Measurements from ENCODE around the gene SF3B5.

- TF ChIP-seq, protein P1, sequence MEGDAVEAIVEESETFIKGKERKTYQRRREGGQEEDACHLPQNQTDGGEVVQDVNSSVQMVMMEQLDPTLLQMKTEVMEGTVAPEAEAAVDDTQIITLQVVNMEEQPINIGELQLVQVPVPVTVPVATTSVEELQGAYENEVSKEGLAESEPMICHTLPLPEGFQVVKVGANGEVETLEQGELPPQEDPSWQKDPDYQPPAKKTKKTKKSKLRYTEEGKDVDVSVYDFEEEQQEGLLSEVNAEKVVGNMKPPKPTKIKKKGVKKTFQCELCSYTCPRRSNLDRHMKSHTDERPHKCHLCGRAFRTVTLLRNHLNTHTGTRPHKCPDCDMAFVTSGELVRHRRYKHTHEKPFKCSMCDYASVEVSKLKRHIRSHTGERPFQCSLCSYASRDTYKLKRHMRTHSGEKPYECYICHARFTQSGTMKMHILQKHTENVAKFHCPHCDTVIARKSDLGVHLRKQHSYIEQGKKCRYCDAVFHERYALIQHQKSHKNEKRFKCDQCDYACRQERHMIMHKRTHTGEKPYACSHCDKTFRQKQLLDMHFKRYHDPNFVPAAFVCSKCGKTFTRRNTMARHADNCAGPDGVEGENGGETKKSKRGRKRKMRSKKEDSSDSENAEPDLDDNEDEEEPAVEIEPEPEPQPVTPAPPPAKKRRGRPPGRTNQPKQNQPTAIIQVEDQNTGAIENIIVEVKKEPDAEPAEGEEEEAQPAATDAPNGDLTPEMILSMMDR (IDR thresholded peaks at IDR 0.05), result no peak
- no peak for TF ChIP-seq POLR2A (IDR thresholded peaks at IDR 0.05)
Measured at GRCh38 chr6:144087789-144088426, 7.5 kb downstream of the SF3B5 start.

Data from right lobe of liver (tissue), 4 donors.